Effector CD8-positive, alpha-beta T cell (primary cell): ENCODE measurements around the gene RWDD2A.
A peak's percentile ranks its signal among the peaks of the same experiment; 100 is the strongest.

Experiments used
- DNase-seq: peaks from one replicate; lab custom pipeline; 2025; lab: John Stamatoyannopoulos, UW

Gene RWDD2A

DNA sequence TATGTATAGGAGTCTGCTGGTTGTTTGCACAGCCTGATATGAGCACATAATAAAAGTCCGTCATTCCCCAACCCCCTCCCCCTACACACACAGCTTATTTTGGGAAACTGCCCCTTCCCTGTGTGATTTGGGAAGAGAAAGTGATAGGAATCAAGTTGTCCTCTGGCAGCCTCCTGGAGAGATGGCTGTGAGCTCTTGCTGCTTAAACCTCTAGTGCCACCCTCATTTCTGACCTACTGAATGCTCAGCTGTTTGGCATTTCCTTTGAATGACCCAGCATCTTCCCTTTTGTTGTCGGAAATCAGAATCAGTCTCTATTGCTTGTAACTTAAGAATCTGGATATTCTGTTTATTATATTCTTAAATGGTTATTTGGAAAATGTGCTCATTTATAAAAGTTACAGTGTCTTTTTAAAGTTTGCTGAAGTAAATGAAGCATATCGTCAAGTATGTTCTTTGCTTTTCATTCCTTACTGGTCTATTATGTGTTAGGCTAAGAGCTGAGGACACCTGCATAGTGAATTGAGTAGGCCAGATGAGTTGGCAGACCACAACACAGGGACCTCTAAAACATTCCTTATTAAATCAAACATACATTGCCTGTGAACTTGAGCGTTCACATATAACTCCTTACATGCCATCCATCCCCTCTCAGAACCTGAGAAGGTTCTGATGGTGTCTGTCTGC, 5.5 kb downstream of the RWDD2A start:
- no peak for DNase-seq

DNA sequence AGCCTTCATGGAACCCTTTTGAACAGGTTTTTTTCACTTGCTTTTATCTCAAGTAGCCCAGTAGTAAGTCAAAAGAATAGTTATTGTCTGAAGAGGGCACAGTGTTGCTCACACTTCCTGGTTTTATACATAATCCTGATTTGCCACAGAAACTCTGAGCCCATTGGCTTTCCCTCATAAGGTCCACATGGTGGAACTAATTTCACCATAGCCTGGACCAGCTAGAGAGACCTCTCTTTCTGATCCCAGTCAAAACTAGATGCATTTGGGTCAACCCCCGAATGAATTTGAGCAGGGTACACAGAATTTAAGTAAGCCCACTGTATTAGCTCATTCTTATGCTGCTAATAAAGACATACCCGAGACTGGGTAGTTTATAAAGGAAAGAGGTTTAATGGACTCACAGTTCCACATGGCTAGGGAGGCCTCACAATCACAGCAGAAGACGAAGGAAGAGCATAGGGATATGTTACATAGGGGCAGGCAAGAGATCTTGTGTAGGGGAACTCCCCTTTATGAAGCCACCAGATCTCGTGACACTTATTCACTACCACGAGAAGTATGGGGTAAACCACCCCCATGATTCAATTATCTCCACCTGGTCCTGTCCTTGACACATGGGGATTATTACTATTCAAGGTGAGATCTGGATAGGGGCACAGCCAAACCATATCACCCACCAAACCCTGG, 6.2 kb downstream of the RWDD2A start:
- DNase-seq = no peak

DNA sequence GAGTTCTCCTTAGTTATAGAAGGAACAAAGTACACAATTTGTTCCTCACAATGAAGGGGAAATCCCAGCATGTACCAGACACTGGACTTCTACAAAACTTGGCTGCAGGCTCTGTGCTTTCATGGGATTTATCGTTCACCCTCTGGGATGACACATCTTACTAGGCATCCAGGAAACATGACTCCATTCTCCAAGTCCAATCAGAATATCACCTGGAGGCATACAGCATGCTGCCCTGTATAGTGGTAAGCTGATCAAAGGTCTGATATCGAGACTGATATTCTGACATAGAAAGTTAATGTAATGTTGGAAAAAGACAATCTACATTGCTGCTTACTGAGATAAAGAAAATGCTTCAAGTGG, 6.7 kb downstream of the RWDD2A start:
- DNase-seq = no peak

DNA sequence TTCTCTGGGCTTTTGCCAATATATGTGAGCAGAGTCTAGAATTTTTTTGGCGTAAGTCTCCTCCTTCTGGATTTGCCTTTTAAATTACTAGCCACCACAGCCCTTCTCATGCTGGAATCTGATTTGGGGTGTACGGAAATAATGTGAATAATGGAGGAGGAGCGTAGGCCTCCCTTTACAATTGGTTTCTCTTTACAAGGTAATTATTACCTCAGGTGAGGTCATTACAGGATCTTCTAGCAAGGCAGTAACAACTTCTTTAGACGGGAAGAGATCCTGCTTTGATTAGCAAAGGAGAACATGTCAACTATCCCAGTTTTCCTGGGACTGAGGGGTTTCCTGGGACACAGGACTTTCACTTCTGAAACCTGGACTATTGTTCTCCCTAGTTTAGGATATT, 8.9 kb downstream of the RWDD2A start:
- no peak for DNase-seq

DNA sequence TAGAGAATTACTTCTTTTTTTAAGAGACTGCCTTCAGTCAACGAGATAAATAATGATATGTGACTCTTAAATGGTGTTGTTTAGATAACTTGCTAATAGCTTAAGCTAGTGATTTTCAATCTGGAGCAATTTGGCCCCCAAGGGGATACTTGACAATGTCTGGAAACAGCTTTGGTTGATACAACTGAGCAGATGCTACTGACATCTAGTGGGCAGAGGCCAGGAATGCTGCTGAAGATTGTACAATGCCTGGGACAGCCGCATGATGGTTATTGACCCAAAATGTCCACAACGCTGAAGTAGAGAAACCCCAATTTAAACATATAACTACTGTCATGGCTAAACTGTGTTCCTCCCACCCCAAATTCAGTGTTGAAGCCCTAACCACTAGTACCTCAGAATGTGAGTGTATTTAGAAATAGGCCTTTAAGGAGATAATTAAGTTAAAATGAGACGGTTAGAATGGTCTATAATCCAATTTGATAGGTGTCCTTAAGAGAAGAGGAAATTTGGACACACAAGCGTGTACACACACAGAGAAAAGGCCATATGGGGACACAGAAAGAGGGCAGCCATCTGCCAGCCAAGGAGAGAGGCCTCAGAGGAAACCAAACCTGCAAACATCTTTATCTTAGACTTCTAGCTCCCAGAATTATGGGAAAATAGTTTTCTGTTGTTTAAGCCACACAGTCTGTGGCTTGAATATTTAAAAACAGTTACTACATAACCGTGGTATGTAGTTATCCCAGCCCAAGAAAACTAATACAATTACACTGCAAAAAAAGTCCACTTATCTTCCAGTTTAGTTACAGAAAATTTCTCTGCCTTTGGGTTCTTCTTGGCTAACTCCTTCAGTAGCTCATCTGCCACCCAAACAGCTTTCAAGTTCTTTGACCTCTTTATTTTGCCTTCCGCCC, 22.2 kb downstream of the RWDD2A start:
- DNase-seq = peak; percentile 7

DNA sequence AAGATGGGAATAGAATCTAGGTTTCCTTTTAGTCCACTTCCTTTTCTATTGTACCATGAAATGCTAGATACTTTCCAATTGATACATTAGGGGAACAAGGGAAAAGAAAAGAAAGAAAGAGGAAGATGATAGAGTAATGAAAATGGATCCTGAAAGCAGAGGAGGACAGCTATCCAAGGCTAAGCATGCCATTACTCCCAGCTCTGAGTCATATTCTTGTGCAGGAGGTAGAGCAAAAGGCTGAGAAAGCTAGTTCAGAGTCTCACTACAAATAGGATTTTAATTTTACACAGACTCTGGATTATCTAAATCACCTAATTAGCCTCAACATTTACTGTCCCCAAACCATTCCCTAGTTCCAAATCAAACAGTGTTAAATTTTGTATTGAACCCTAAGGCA, 23.6 kb downstream of the RWDD2A start:
- no peak for DNase-seq

DNA sequence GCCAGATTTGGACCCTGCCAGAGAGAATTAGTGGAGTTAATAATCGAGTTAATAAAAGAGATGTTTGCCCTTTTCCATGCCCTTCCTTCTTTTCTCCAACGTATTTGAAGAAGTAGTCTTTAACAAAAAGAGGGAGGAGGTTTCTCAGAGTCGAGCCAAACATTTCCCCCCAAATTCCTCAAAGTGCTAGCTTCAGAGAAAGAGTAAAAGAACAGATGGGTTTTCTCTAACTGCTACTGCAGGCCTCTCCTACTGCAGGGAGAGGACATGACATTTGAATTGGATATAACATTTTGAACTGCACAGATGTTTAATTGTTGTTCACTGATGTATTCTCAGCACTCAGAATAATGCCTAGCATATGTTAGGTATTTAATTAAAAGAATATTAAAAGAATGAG, 25.5 kb downstream of the RWDD2A start:
- DNase-seq = no peak

DNA sequence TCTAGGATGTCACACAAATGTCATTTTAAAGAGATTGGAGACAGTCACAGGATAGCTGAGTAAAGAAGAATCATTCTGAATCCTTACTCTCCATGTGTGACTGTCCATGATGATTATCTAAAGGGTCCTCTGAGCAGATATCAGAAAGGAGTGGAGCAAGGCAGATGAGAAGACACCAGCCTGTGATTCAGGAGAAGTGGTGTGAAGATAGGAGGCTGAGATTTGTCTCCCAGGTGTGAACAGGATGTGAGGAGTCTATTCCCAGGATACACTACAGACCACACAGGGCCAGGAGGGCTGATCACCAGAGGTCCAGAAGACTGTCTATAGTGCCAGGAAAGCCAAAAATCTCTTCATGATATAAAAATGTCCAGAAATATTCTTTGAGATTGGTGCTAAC, 27.0 kb downstream of the RWDD2A start:
- DNase-seq = no peak

DNA sequence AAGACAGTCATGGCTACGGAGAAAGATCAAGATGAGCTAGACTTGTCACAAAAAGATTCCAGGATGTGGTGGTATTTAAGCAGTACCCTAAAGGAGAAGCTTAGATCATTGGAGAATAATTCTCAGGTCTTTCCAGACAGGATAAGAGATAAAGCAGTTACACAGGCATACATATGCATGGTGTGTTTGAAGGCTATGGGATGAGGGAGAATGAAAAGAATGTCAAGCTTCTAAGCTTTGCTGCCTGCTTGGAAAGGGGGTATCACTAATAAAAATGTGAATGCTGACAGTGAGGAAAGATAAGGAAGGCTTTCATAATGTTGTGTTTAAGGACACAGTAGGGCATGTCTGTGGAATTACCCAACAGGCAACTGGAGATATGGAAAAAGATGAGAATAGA, 28.1 kb downstream of the RWDD2A start:
- no peak for DNase-seq

DNA sequence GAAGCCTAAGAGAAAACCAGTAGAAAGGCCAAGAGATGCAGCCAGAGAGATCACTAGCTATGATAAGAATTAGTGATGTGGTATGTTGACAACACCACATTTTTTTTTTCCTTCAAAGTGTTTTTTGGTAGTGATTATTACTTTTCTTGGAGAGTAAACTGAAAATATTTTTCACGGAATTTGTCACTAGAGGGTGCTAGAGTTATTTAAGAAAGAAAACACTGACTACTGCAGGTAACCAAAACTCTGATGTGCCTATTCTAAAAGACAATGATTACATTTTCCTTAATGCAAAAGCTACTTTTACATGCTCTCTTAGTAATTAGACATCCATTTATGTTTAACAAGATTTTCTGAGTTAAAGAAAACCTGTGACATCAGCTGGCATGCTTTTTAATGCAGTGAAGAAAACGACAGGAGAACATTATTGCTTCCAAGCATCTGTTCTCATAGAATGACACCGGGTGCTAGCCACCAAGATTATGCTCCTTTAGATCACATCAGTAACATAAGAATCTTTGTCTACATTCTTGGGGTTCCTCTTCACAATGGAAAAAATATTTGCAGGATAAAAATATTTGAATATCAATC, 28.8 kb downstream of the RWDD2A start:
- no peak for DNase-seq

DNA sequence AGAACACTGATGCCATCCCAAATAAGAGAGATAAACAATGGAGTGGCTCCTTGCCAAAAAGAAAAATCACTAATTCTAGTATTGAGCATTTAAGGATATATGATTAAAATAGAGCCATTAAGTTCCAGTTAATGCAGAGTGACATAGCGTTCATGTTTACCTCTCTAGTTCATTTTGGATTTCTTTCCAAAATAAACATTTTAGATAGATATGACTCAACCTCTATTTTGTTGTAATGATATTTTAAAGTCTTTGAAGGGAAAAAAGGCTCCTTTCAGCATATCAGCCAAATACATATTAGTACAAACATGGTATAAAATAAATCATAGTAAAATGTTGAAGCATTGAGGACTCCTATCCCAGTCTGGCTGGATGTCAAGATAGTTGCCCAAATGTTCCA, 33.4 kb downstream of the RWDD2A start:
- no peak for DNase-seq

DNA sequence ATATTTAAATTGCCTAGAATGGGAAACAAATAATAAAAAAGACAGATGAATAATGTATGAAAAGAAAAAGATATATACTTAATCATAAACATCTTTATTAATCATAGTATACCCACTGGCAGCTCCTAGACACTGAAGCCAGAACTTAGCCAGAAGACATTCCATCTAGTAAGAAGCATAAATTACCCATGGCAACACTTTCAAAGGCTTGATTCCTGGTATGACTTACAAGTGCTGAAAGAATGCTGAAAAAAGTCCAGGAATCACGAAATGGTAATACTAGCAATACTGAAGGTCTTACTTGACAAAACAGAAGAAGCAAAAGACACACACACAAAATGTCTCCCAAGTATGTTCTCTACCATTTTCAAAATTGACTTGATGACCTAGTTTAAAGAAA, 38.0 kb downstream of the RWDD2A start:
- no peak for DNase-seq

DNA sequence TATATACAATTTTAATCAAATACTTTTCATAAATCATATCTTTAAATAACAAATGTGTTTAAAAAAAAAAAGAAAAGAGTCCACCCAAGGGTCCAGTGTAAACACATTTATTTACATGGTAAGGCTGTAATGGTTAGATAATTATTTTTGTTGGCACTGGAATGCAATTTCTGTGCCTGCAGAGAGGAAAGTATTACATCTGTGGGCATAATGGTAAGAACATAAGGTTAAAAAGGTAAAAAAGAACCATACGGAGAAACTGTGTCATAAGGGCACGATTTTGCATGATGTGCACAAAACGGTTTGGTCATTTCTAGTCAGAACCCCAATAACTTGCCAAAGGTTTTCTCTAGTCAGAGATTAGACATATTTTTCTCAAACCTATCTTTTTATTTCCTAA, 54.3 kb downstream of the RWDD2A start:
- no peak for DNase-seq
